Loucy (cell line): Measurements from ENCODE around the gene CRLF3.

ENCODE experiments used
- EZH2phosphoT487 ChIP-seq: fragments of 200-600 bp; IDR thresholded peaks from 2 replicates; pipeline ENCODE4 v1.6.1; 2018; ENCODE audit warnings: antibody characterized with exemption, mild to moderate bottlenecking, moderate library complexity, borderline replicate concordance
- TF ChIP-seq, protein P1 (sequence below): fragments of 200-600 bp; sonication (generic); conservative IDR thresholded peaks from 2 replicates; pipeline ENCODE4 v1.5.1; 2014; ENCODE audit warnings: mild to moderate bottlenecking, antibody characterized with exemption, low read length

DNA sequence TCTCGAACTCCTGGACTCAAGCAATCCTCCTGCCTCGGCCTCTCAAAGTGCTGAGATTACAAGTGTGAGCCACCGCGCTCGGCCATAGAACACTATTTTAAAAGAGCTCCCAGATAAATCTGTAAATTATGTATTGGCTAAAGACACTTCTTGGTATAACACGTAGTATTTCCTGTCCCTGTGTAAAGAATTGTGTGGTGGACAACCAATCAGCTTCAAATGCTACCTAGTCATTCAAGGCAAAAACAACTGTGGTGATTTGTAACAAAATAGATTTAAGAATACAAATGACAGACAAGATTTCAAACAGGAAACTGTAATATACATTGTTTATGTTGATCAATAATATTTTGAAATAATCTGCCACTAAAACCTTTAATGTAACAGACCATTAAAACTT, 14.6 kb downstream of the CRLF3 start:
- TF ChIP-seq, protein P1, sequence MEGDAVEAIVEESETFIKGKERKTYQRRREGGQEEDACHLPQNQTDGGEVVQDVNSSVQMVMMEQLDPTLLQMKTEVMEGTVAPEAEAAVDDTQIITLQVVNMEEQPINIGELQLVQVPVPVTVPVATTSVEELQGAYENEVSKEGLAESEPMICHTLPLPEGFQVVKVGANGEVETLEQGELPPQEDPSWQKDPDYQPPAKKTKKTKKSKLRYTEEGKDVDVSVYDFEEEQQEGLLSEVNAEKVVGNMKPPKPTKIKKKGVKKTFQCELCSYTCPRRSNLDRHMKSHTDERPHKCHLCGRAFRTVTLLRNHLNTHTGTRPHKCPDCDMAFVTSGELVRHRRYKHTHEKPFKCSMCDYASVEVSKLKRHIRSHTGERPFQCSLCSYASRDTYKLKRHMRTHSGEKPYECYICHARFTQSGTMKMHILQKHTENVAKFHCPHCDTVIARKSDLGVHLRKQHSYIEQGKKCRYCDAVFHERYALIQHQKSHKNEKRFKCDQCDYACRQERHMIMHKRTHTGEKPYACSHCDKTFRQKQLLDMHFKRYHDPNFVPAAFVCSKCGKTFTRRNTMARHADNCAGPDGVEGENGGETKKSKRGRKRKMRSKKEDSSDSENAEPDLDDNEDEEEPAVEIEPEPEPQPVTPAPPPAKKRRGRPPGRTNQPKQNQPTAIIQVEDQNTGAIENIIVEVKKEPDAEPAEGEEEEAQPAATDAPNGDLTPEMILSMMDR, result no peak
- TF ChIP-seq EZH2phosphoT487, result no peak
